Measurements from ENCODE around the gene PIGB.

DNA sequence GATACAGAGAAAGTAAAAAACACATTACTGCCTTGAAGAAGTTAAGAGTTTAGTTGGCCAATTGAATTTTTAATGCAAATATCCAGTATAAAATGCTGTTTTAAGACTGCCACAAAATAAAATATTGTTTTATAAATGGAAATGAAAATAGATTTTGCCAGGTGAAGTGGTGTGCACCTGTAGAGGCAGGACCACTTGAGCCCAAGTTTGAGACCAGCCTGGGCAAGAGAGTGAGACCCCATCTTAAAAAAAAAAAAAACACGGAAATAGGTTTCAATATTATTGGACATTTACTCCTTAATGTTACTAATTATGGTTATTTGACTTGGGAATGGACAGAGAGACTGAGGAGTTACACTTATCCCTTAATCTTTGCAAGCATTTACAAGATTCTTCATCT is 1.9 kb downstream of the PIGB start:
- TF ChIP-seq TAF1 (IDR thresholded peaks at IDR 0.05; ENCODE audit: low read depth, low read length) (no peak), POLR2A (IDR thresholded peaks at IDR 0.05; ENCODE audit: low read depth, low read length) (no peak), SPI1 (IDR thresholded peaks at IDR 0.05; ENCODE audit: low read depth, low read length) (no peak), POLR2AphosphoS5 (IDR thresholded peaks at IDR 0.05; ENCODE audit: low read depth, low read length) (no peak), POU2F2 (IDR thresholded peaks at IDR 0.05; ENCODE audit: low read depth, low read length) (no peak)
